Dendritic cell treated with granulocyte-macrophage colony-stimulating factor and Interleukin-4, amounts not matched to agents 40 ng/mL and 50 ng/mL, for 4 days (primary cell): ENCODE measurements around the gene PYDC2.

ENCODE experiments used
- H3K27ac Mint-ChIP-seq: one replicate; pipeline ENCODE4 v1.8.0; 2022; ENCODE audit warnings: mild to moderate bottlenecking, mixed read lengths
- H3K27me3 Mint-ChIP-seq: one replicate; pipeline ENCODE4 v1.8.0; 2022; ENCODE audit warnings: mild to moderate bottlenecking, mixed read lengths
- H3K36me3 Mint-ChIP-seq: one replicate; pipeline ENCODE4 v1.8.0; 2022; ENCODE audit warnings: low read depth, mixed read lengths
- H3K4me1 Mint-ChIP-seq: one replicate; pipeline ENCODE4 v1.8.0; 2022; ENCODE audit warnings: low read depth, mixed read lengths
- H3K4me3 Mint-ChIP-seq: one replicate; pipeline ENCODE4 v1.8.0; 2022; ENCODE audit warnings: mild to moderate bottlenecking, moderate library complexity, mixed read lengths
- H3K9me3 Mint-ChIP-seq: one replicate; pipeline ENCODE4 v1.8.0; 2022; ENCODE audit warnings: mixed read lengths
- intact Hi-C: fragments of 100-400 bp; cut with micrococcal nuclease; formaldehyde crosslinking; loops from one replicate; pipeline ENCODE4 v1.15.0; 2022

PYDC2 gene

DNA sequence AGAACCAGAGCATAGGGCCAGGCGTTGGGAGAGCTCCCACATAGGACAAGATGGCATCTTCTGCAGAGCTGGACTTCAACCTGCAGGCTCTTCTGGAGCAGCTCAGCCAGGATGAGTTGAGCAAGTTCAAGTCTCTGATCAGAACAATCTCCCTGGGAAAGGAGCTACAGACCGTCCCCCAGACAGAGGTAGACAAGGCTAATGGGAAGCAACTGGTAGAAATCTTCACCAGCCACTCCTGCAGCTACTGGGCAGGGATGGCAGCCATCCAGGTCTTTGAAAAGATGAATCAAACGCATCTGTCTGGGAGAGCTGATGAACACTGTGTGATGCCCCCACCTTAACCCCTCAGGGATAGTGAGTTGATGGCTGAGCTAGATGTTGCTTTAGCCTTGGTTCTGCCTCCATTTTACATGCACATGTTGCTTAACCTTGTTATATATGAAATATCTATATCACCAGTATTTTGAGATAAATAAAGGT lies at the start of gene PYDC2:
PYDC2 (plus strand) TSS at position 51 of the 483 bp plus-strand sequence; CDS start at position 51, 0 bp downstream.
- no peaks in the 10 kb centered on the region for H3K27me3 Mint-ChIP-seq
- H3K36me3 Mint-ChIP-seq: no peaks in the 10 kb centered on the region
- intact Hi-C loops: no loop called here
- H3K9me3 Mint-ChIP-seq: no peaks in the 10 kb centered on the region
- no peaks in the 10 kb centered on the region for H3K4me1 Mint-ChIP-seq
- H3K27ac Mint-ChIP-seq: no peak within 1 kb of the TSS
- no peak within 1 kb of the TSS for H3K4me3 Mint-ChIP-seq

GRCh38 chr3:191412759-191413158 lies 48.2 kb upstream of the PYDC2 start:
- no peak overlapping the region for H3K27ac Mint-ChIP-seq
- H3K4me3 Mint-ChIP-seq: no peak overlapping the region
- H3K9me3 Mint-ChIP-seq: peaks cover 28% of the 10 kb centered on the region
- intact Hi-C loops: no loop called here
- no peaks in the 10 kb centered on the region for H3K36me3 Mint-ChIP-seq
- peaks cover 1% of the 10 kb centered on the region for H3K27me3 Mint-ChIP-seq
- H3K4me1 Mint-ChIP-seq: peaks cover 5% of the 10 kb centered on the region

GRCh38 chr3:191414286-191414685 lies 46.7 kb upstream of the PYDC2 start:
- Mint-ChIP-seq H3K9me3 (peaks cover 28% of the 10 kb centered on the region), H3K36me3 (no peaks in the 10 kb centered on the region), H3K4me3 (no peak overlapping the region), H3K27me3 (peaks cover 3% of the 10 kb centered on the region), H3K27ac (no peak overlapping the region), H3K4me1 (peaks cover 5% of the 10 kb centered on the region)
- intact Hi-C loops: no loop called here

DNA sequence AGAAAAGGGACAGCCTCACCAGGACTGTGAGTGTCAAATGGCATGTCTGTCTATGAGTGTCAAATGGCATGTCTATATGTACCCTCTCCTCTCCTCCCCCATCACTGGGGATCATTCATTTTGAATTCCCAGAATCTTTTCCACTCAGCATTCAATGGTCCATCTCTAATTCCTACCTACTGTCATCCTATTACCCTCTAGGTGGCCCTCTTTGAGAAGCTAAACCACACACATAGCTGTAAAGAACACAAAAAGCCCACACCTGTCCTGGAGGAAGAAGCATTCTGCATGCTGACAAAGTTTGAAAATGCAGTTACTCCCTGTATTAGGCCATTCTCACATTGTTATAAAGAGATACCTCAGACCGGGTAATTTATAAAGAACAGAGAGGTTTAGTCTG lies 46.2 kb upstream of the PYDC2 start:
- intact Hi-C loops: loop anchor here (5.0 kb wide), 1 partner anchor 1028 kb away; no protein-coding TSS in a partner anchor
- Mint-ChIP-seq H3K36me3 (no peaks in the 10 kb centered on the region), H3K27ac (no peak overlapping the region), H3K4me3 (no peak overlapping the region), H3K27me3 (peaks cover 4% of the 10 kb centered on the region), H3K4me1 (peaks cover 5% of the 10 kb centered on the region), H3K9me3 (peaks cover 24% of the 10 kb centered on the region)

DNA sequence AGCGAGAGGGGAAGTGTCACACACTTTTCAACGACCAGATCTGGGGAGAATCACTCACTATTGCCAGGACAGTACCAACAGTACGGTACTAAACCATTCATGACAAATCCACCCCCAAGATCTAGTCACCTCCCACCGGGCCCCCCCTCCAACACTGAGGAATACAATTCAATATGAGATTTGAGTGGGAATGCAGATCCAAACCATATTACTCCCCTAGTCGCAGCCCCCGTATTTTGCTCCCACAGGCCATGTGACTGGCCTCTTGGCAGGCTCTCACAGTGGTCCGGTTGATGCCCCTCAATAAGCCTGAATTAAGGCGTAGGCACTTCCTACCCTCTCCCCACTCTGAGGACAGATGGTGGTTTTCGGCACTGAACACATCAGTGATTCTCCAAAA lies 45.4 kb upstream of the PYDC2 start:
- Mint-ChIP-seq H3K36me3 (no peaks in the 10 kb centered on the region), H3K4me3 (no peak overlapping the region), H3K9me3 (peaks cover 18% of the 10 kb centered on the region), H3K27me3 (peaks cover 4% of the 10 kb centered on the region), H3K27ac (no peak overlapping the region), H3K4me1 (peaks cover 5% of the 10 kb centered on the region)
- intact Hi-C loops: loop anchor here (5.0 kb wide), 1 partner anchor 1027 kb away; no protein-coding TSS in a partner anchor

- Mint-ChIP-seq H3K4me3 (no peak overlapping the region), H3K27me3 (peaks cover 3% of the 10 kb centered on the region), H3K36me3 (no peaks in the 10 kb centered on the region), H3K9me3 (peaks cover 18% of the 10 kb centered on the region), H3K27ac (no peak overlapping the region), H3K4me1 (peaks cover 5% of the 10 kb centered on the region)
- intact Hi-C loops: loop anchor here (5.0 kb wide), 1 partner anchor 1025 kb away; no protein-coding TSS in a partner anchor
Observed at GRCh38 chr3:191417457-191417729, 43.6 kb upstream of the PYDC2 start.

DNA sequence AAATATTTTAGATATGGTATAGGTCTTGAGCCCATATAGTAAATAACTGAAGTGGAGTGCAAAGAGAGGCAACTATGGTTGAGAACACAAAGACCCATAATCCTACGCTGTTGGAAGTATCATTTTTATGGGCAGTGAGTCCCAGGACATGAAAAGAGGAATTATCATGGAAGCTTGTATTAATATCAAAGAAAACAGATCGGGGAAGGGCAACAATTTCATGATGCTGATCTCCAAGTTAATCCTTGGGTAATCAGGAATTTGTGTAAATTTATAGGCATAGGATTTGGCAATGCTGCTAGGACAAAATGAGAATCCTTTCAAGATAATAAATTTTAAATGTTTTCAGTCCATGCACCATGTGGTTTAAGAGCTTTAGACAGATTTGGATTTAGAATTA lies 40.2 kb upstream of the PYDC2 start:
- Mint-ChIP-seq H3K9me3 (peaks cover 2% of the 10 kb centered on the region), H3K36me3 (no peaks in the 10 kb centered on the region), H3K4me3 (no peak overlapping the region), H3K27me3 (peaks cover 3% of the 10 kb centered on the region), H3K4me1 (no peaks in the 10 kb centered on the region), H3K27ac (no peak overlapping the region)
- intact Hi-C loops: no loop called here

DNA sequence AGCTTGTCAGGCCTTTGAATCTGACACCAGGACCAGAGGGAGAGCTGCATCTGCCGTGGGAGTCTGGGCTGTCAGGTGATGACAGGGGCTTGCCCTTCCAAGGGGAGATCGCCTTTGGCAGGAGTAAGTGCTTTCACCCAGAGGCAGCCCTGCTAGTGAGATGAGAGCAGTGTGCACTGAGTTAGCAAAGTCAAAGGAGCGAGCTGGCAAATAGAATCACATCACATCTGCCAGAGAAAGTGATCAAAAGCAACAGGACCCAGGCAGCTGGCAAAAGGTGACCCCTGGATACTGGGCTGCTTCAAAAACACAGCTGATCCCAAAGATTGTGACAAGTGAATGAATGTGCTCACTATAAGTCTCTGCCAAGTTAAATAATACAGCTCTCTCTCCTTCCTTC lies 36.1 kb upstream of the PYDC2 start:
- Mint-ChIP-seq H3K4me1 (no peaks in the 10 kb centered on the region), H3K27ac (no peak overlapping the region), H3K9me3 (no peaks in the 10 kb centered on the region), H3K27me3 (peaks cover 1% of the 10 kb centered on the region), H3K36me3 (no peaks in the 10 kb centered on the region), H3K4me3 (no peak overlapping the region)
- intact Hi-C loops: no loop called here

GRCh38 chr3:191425322-191425734 lies 35.6 kb upstream of the PYDC2 start:
- Mint-ChIP-seq H3K27ac (no peak overlapping the region), H3K4me1 (no peaks in the 10 kb centered on the region), H3K27me3 (peaks cover 1% of the 10 kb centered on the region), H3K9me3 (no peaks in the 10 kb centered on the region), H3K4me3 (no peak overlapping the region), H3K36me3 (no peaks in the 10 kb centered on the region)
- intact Hi-C loops: no loop called here

- no peaks in the 10 kb centered on the region for H3K36me3 Mint-ChIP-seq
- H3K27me3 Mint-ChIP-seq: peaks cover 1% of the 10 kb centered on the region
- intact Hi-C loops: no loop called here
- no peaks in the 10 kb centered on the region for H3K9me3 Mint-ChIP-seq
- no peak overlapping the region for H3K4me3 Mint-ChIP-seq
- no peak overlapping the region for H3K27ac Mint-ChIP-seq
- no peaks in the 10 kb centered on the region for H3K4me1 Mint-ChIP-seq
Observed at GRCh38 chr3:191426311-191426710, 34.7 kb upstream of the PYDC2 start.

DNA sequence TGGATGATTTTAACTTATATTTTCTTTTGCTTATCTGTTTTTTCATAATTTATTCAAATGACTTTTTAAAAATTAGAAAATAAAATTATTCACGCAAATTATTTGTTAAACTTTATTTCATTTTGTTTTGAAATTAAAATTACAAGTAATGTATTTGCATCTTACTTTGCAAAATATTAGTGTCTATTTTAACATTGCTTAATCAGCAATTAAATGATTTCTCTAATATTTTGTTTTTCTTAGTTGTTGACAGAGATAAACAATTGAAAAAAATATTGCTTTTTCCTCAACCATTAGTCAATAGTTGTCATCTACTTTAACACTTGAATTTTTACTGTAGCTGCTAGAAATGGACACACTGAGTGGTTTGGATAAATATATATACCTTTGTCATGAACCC lies 32.8 kb upstream of the PYDC2 start:
- Mint-ChIP-seq H3K4me1 (no peaks in the 10 kb centered on the region), H3K4me3 (no peak overlapping the region)

GRCh38 chr3:191430103-191430502 lies 30.9 kb upstream of the PYDC2 start:
- no peaks in the 10 kb centered on the region for H3K36me3 Mint-ChIP-seq
- no peak overlapping the region for H3K4me3 Mint-ChIP-seq
- no peak overlapping the region for H3K27ac Mint-ChIP-seq
- no peaks in the 10 kb centered on the region for H3K4me1 Mint-ChIP-seq
- intact Hi-C loops: no loop called here
- H3K9me3 Mint-ChIP-seq: no peaks in the 10 kb centered on the region
- no peaks in the 10 kb centered on the region for H3K27me3 Mint-ChIP-seq

More for the DNA sequence above, 32.8 kb upstream of the PYDC2 start:
- no peaks in the 10 kb centered on the region for H3K9me3 Mint-ChIP-seq
- H3K27ac Mint-ChIP-seq: no peak overlapping the region
- H3K27me3 Mint-ChIP-seq: no peaks in the 10 kb centered on the region
- no peaks in the 10 kb centered on the region for H3K36me3 Mint-ChIP-seq
- intact Hi-C loops: no loop called here

GRCh38 chr3:191431160-191431822 lies 29.7 kb upstream of the PYDC2 start:
- Mint-ChIP-seq H3K36me3 (no peaks in the 10 kb centered on the region), H3K4me1 (no peaks in the 10 kb centered on the region), H3K4me3 (no peak overlapping the region), H3K27ac (no peak overlapping the region), H3K27me3 (no peaks in the 10 kb centered on the region), H3K9me3 (no peaks in the 10 kb centered on the region)
- intact Hi-C loops: no loop called here

DNA sequence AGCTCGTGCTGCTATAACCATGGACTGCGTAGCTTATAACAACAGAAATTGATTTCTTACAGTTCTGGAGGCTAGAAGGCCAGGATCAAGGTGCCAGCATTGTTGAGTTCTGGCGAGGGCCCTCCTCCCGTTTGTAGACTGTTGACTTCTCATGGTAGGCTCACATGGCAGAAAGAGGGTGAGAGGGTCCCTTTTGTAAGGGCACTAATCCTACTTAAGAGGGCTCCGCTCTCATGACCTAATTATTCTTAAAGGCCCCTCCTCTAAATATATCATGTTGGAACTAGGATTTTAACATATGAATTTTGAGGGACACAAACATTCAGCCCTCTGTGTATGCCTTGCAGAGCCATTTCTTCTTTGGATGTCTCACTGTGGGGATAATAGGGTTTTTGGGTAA lies 28.8 kb upstream of the PYDC2 start:
- Mint-ChIP-seq H3K36me3 (no peaks in the 10 kb centered on the region), H3K27ac (no peak overlapping the region), H3K27me3 (no peaks in the 10 kb centered on the region), H3K9me3 (no peaks in the 10 kb centered on the region), H3K4me3 (no peak overlapping the region), H3K4me1 (no peaks in the 10 kb centered on the region)
- intact Hi-C loops: no loop called here

DNA sequence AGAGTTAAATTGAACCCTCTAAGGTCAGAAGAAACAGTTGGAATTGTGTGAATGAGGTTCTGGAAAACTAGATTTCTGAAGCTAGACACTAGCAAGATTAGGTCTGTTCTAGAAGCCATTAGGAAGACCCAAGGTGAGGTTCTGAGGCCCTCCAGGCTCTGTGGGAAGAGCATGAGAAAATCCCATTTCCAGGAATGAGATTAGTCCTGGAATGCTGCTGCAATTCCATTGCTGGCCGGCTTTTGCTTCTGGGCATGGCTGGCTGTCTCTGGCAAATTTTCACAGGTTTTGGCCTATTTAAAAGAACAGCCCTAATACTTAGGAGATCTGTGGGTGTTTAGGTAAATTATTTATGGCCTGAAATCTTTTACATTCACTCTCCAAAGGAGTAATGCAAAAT lies 26.9 kb upstream of the PYDC2 start:
- no peaks in the 10 kb centered on the region for H3K36me3 Mint-ChIP-seq
- intact Hi-C loops: no loop called here
- no peaks in the 10 kb centered on the region for H3K27me3 Mint-ChIP-seq
- H3K4me1 Mint-ChIP-seq: no peaks in the 10 kb centered on the region
- H3K9me3 Mint-ChIP-seq: no peaks in the 10 kb centered on the region
- H3K27ac Mint-ChIP-seq: no peak overlapping the region
- no peak overlapping the region for H3K4me3 Mint-ChIP-seq
